GM10248 (cell line): ENCODE data around the gene GSG1L2.

Experiments
- CTCF ChIA-PET: fragments of 300-600 bp; sonication (Branson Sonifier 250); formaldehyde crosslinking; extraction: SDS; loops from one replicate; lab custom pipeline; 2021; ENCODE audit warnings: antibody characterized with exemption; lab: Yijun Ruan, JAX
- POLR2A ChIA-PET: fragments of 350-650 bp; sonication (Branson Sonifier 250); formaldehyde crosslinking; extraction: SDS; loops from one replicate; lab custom pipeline; 2020; ENCODE audit warnings: antibody characterized with exemption; lab: Yijun Ruan, JAX
- DNase-seq: peaks from one replicate; pipeline ENCODE4 v3.0.0; 2012; ENCODE audit errors: extremely low spot score
- TF ChIP-seq, protein P1 (sequence below): IDR thresholded peaks from 2 replicates; pipeline ENCODE4 v1.5.1; 2012; ENCODE audit warnings: mild to moderate bottlenecking, low read depth; ENCODE audit errors: extremely low read depth, missing control alignments, control extremely low read depth

Gene GSG1L2

GRCh38 chr17:9828296-9829295, 6.7 kb upstream of the GSG1L2 start:
- ChIA-PET CTCF (no interaction called here), POLR2A (no interaction called here)
- no peak for DNase-seq
- TF ChIP-seq, protein P1, sequence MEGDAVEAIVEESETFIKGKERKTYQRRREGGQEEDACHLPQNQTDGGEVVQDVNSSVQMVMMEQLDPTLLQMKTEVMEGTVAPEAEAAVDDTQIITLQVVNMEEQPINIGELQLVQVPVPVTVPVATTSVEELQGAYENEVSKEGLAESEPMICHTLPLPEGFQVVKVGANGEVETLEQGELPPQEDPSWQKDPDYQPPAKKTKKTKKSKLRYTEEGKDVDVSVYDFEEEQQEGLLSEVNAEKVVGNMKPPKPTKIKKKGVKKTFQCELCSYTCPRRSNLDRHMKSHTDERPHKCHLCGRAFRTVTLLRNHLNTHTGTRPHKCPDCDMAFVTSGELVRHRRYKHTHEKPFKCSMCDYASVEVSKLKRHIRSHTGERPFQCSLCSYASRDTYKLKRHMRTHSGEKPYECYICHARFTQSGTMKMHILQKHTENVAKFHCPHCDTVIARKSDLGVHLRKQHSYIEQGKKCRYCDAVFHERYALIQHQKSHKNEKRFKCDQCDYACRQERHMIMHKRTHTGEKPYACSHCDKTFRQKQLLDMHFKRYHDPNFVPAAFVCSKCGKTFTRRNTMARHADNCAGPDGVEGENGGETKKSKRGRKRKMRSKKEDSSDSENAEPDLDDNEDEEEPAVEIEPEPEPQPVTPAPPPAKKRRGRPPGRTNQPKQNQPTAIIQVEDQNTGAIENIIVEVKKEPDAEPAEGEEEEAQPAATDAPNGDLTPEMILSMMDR: no peak

- CTCF ChIA-PET: interaction anchor here (1.7 kb wide), 1 partner anchor 13 kb away, joined by 4 read pairs; no protein-coding TSS in a partner anchor
- TF ChIP-seq, protein P1: no peak
- DNase-seq: no peak
- POLR2A ChIA-PET: no interaction called here
Observed at GRCh38 chr17:9825641-9826150, 3.8 kb upstream of the GSG1L2 start, which contains the start of gene GLP2R. TSS of gene GLP2R (plus strand) at chr17:9825924. CDS start at chr17:9826064, 140 bp downstream.

- TF ChIP-seq, protein P1: no peak
- ChIA-PET POLR2A (no interaction called here), CTCF (interaction anchor here (1.7 kb wide), 1 partner anchor 14 kb away, joined by 4 read pairs; no protein-coding TSS in a partner anchor)
- no peak for DNase-seq
Observed at GRCh38 chr17:9824797-9825338, 3.0 kb upstream of the GSG1L2 start.

- TF ChIP-seq, protein P1: no peak
- ChIA-PET POLR2A (no interaction called here), CTCF (interaction anchor here (1.7 kb wide), 1 partner anchor 15 kb away, joined by 4 read pairs; no protein-coding TSS in a partner anchor)
- DNase-seq: no peak
Observed at GRCh38 chr17:9824094-9824493, 2.2 kb upstream of the GSG1L2 start.

GRCh38 chr17:9820448-9820847, 1.4 kb downstream of the GSG1L2 start:
- no peak for DNase-seq
- ChIA-PET CTCF (interaction anchor here (1.5 kb wide), 1 partner anchor 10 kb away, joined by 4 read pairs; no protein-coding TSS in a partner anchor), POLR2A (no interaction called here)
- TF ChIP-seq, protein P1: no peak

DNA sequence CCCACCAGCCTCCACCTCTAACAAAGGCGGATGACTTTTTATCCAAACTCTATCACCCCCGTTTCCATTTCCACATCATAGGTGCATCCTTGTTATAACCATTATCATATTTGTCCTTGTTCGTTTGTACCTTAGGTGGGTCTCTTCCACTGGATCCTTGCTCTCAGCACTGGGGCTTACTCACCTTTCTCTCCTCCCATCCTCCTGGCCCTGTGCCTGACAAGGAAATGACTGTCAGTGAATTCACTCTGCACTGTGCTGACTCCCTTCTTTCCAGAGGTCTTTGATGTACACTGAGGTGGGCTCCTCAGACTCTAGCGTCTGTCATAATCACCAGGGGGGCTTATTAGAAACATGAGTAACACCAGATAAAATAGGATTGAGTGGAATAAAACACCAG, 3.1 kb downstream of the GSG1L2 start:
- TF ChIP-seq, protein P1: no peak
- ChIA-PET CTCF (interaction anchor here (1.5 kb wide), 1 partner anchor 12 kb away, joined by 4 read pairs; no protein-coding TSS in a partner anchor), POLR2A (no interaction called here)

More for the DNA sequence above, 3.1 kb downstream of the GSG1L2 start:
- no peak for DNase-seq
